Stimulated activated CD8-positive, alpha-beta memory T cell treated with anti-CD3 and anti-CD28 coated beads, Interleukin-15, amount 100 ng/mL, for 1 hour (primary cell): ENCODE data around the gene NR2C2AP.
"Not testable (repeated sequence)": the region's sequence is repeated elsewhere in the genome, so short reads cannot be mapped to it uniquely, and the experiment has no call there.

Experiments
- DNase-seq: peaks from one replicate; pipeline ENCODE4 v3.0.0-alpha.2; 2020; ENCODE audit warnings: low read depth

Gene NR2C2AP

GRCh38 chr19:19181488-19181998, 21.7 kb downstream of the NR2C2AP start:
- no peak for DNase-seq

- DNase-seq: no peak
Measured at GRCh38 chr19:19179548-19180441, 23.4 kb downstream of the NR2C2AP start.

- DNase-seq: no peak
Measured at GRCh38 chr19:19176950-19177349, 26.3 kb downstream of the NR2C2AP start.

GRCh38 chr19:19173243-19173642, 30.0 kb downstream of the NR2C2AP start:
- not testable (repeated sequence) for DNase-seq

- DNase-seq: no peak
Measured at GRCh38 chr19:19171821-19172532, 31.2 kb downstream of the NR2C2AP start.

- no peak for DNase-seq
Measured at GRCh38 chr19:19170873-19171672, 32.1 kb downstream of the NR2C2AP start.

- DNase-seq: peak; percentile 43
Measured at GRCh38 chr19:19170053-19170872, 33.0 kb downstream of the NR2C2AP start, which contains the start of gene MEF2B. TSS of gene MEF2B (minus strand) at chr19:19170263. CDS start at chr19:19150735, 19,528 bp downstream.

GRCh38 chr19:19169236-19170052, 33.8 kb downstream of the NR2C2AP start:
- no peak for DNase-seq

GRCh38 chr19:19167612-19168011, 35.6 kb downstream of the NR2C2AP start:
- no peak for DNase-seq

GRCh38 chr19:19165396-19165795, 37.8 kb downstream of the NR2C2AP start:
- no peak for DNase-seq

GRCh38 chr19:19162495-19162894, 40.7 kb downstream of the NR2C2AP start:
- DNase-seq: no peak

- no peak for DNase-seq
Measured at GRCh38 chr19:19160461-19161035, 42.7 kb downstream of the NR2C2AP start.

- DNase-seq: no peak
Measured at GRCh38 chr19:19159534-19159933, 43.7 kb downstream of the NR2C2AP start.

- no peak for DNase-seq
Measured at GRCh38 chr19:19157808-19158207, 45.4 kb downstream of the NR2C2AP start.

- DNase-seq: no peak
Measured at GRCh38 chr19:19155495-19156219, 47.6 kb downstream of the NR2C2AP start.

- DNase-seq: no peak
Measured at GRCh38 chr19:19154768-19155494, 48.3 kb downstream of the NR2C2AP start.

GRCh38 chr19:19152668-19153384, 50.4 kb downstream of the NR2C2AP start:
- DNase-seq: no peak

- no peak for DNase-seq
Measured at GRCh38 chr19:19151418-19151817, 51.8 kb downstream of the NR2C2AP start.
